Left colon (tissue), 2 donors: Measurements from ENCODE around the gene KCNC3. TPM values are rescaled to one million over a fixed set of nuclear protein-coding genes. Genes with fewer than 3 reads are reported as not detected.

ENCODE experiments used
- ATAC-seq: fragments of 200-7000 bp; cut with Tn5 transposase; one replicate; pipeline ENCODE4 v1.9.1; 2020; ENCODE audit warnings: mild to moderate bottlenecking, moderate library complexity
- DNase-seq, 2 donors: peaks; one replicate each; pipeline ENCODE4 v3.0.0-alpha.2; 2020
- intact Hi-C, 2 donors: fragments of 100-400 bp; cut with DNase I in 1 of 2; cut with micrococcal nuclease in 1 of 2; formaldehyde crosslinking; loops; one replicate each; pipeline versions ENCODE4 v1.11.2 to v1.14.0; 2022; cut with DNase I, micrococcal nuclease
- long read RNA-seq: library from polyadenylated mRNA; unstranded; transcript quantifications from one replicate; pipeline ENCODE4 v2.0.0, GENCODE V29; 2021
- total RNA-seq, 2 donors: library from RNA; stranded (reverse); fragmentation: NEBNext Ultra II Directional; extraction: Animal tissue kit (Norgen Biotek cat#: 25700); gene quantifications; one replicate each; pipeline ENCODE4 v1.2.1, GENCODE V29; 2021
- donor health status: DM: no; HTN: no; CAD: no.
- donor health status: DM: yes; HTN: yes; CAD: no.

Gene KCNC3
- 1 to 10 TPM in 1 of 2 donors, under 1 TPM in 1; 0.76 to 1.3 TPM for total RNA-seq
- long read RNA-seq: 0 reads

DNA sequence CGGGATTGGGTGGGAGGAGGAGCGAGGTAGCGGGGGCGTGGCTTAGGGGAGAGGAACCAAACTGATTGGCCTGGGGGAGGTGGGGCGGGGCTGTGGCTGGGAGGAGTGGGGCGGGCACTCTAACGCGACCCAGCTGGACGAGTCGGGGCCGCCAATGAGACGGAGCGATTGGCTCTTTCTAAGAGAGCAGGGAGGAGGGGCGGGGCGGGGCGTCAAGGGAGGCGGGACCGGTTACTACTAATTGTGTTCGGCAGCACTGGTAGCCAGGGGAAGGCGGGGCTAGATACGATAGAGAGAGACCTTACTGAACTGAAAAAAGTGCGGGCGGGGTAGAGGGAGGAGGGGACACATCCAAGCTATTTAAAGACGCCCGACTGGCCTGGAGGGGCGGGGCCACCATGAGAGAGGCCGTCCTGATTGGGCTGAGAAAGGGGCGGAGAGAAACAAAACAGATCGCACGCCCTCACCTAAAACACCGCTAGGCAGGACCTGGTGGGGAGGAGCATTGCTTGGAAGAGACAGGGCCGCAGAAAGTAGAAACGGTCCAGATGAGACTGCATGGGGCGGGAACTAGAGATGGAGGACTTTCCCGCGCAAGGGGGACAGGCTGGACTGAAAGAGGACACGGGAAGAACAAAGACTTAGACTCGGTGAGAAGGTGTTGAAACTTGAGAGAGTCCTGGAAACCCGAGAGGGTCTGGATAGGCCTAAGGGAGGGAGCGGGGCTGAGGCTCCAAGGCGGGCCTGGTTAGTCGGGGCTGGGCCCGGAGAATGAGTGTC is at the start of gene KCNC3:
KCNC3 (minus strand) TSS at position 232 of the 780 bp plus-strand sequence. CDS start 295 bp downstream, outside the sequence.
- ATAC-seq (peak; percentile 75), DNase-seq (peak; percentile 99 to 100)

DNA sequence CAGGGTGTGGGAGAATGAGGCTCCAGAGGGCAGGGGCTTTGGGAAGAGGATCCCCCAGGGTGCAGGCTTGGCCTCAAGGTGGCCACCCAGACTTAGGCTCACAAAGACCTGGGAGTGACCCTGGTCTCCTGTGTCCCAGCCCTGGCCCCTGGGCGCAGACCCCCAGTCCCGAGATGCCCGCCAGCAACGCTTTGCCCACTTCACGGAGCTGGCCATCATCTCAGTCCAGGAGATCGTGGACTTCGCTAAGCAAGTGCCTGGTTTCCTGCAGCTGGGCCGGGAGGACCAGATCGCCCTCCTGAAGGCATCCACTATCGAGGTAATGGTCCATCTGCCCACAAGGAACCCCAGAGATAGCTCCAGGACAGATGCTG is 49.7 kb upstream of the KCNC3 start:
- ATAC-seq (no peak), DNase-seq (no peak)
- intact Hi-C loops: no loop called here

More for the DNA sequence above, at the start of gene KCNC3:
- intact Hi-C loops: no loop called here

DNA sequence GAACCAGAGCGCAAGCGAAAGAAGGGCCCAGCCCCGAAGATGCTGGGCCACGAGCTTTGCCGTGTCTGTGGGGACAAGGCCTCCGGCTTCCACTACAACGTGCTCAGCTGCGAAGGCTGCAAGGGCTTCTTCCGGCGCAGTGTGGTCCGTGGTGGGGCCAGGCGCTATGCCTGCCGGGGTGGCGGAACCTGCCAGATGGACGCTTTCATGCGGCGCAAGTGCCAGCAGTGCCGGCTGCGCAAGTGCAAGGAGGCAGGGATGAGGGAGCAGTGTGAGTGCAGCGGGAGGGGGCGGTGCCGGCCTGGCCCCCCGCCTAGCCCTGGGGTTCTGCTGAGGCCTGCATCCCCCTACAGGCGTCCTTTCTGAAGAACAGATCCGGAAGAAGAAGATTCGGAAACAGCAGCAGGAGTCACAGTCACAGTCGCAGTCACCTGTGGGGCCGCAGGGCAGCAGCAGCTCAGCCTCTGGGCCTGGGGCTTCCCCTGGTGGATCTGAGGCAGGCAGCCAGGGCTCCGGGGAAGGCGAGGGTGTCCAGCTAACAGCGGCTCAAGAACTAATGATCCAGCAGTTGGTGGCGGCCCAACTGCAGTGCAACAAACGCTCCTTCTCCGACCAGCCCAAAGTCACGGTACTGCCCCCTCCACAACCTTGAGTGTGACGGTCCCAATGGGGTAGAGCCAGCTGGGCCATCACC is 49.1 kb upstream of the KCNC3 start:
- intact Hi-C loops: no loop called here
- ATAC-seq (no peak), DNase-seq (no peak)

DNA sequence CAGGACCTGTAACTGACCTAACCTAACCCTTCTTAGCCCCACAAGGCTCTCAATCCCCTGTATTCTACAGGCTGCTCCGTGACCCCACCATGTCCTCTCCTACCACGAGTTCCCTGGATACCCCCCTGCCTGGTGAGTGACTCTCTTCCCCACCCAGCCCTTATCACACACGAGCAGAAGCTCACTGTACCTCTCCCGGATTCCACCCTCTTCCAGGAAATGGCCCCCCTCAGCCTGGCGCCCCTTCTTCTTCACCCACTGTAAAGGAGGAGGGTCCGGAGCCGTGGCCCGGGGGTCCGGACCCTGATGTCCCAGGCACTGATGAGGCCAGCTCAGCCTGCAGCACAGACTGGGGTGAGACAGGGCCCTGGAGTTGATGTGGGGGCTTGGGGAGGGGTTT is 48.3 kb upstream of the KCNC3 start:
- ATAC-seq: no peak
- intact Hi-C loops: no loop called here
- DNase-seq: no peak

DNA sequence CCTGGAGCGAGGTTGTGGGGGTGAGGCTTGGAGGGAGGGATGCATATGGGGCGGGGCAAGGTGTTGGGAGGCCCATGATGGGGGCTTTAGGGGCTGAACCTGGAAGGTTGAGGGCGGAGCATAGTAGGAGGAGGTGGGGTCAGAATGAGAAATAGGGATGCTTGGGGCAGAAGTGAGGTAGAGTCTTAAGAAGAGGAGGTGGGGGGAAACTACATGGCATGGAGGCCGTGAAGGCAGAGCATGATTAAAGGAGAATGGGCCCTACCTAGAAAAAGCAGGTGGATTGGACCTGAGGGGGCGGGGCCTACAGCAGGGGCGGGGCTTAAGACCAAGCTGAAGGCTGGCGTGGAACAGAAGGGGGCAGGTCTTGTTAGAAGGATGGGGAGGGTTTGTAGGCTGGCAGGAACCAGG is 47.9 kb upstream of the KCNC3 start:
- intact Hi-C loops: no loop called here
- peak; percentile 57 to 72 for DNase-seq
- ATAC-seq: peak; percentile 12

DNA sequence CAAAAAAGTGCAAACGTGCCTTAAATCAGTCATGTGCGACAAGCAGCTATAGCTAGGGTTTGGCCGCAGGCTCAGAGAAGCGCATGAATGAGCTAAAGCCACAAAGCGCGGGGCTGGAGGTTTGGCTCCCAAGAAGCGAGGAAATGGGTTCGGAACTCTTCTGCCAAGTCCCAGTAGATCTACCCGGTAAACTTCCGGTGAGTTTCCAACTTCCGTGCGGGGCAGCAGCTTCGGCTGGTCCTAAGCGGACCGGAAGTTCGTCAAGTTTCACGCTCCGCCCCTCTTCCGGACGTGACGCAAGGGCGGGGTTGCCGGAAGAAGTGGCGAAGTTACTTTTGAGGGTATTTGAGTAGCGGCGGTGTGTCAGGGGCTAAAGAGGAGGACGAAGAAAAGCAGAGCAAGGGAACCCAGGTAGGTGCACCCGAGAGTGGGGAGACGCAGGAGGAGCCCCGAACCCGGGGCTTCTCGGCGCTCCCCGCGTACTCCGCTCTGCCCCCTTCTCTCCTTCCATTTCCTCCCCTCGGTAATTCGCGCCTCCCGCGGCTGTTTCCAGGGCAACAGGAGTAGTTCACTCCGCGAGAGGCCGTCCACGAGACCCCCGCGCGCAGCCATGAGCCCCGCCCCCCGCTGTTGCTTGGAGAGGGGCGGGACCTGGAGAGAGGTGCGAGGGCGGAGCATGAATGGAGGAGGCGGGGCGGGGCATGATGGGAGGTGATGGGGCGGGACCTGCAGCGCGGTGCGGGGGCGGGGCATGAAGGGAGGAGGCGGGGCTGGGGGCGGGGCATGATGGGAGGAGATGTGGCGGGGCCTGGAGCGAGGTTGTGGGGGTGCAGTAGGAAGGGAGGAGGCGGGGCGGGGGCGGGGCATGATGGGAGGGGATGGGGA is 47.2 kb upstream of the KCNC3 start, which contains the start of gene NR1H2:
NR1H2 (plus strand) TSS at position 292 of the 885 bp plus-strand sequence. CDS start 1,149 bp downstream, outside the sequence.
- peak; percentile 96 to 97 for DNase-seq
- ATAC-seq: peak; percentile 94
- intact Hi-C loops: no loop called here

DNA sequence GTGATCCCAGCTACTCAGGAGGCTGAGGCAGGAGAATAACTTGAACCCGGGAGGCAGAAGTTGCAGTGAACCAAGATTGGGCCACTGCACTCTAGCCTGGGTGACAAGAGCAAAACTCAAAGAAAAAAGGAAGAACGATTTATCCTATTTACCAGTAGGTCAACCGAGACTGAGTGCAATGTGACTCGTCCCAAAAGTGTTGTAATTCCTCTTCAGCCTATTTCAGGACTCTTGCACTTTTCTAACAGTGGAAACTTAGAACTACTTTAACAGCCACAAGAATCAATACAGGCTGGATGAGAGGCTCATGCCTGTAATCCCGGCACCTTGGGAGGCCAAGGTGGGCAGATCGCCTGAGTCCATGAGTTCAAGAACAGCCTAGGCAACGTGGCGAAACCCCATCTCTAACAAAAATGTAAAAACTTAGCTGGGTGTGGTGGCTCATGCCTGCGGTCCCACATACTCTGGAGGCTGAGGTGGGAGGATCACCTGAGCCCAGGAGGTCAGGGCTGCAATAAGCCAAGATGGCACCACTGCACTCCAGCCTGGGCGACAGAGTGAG is 42.8 kb upstream of the KCNC3 start:
- ATAC-seq (no peak), DNase-seq (no peak)
- intact Hi-C loops: no loop called here

DNA sequence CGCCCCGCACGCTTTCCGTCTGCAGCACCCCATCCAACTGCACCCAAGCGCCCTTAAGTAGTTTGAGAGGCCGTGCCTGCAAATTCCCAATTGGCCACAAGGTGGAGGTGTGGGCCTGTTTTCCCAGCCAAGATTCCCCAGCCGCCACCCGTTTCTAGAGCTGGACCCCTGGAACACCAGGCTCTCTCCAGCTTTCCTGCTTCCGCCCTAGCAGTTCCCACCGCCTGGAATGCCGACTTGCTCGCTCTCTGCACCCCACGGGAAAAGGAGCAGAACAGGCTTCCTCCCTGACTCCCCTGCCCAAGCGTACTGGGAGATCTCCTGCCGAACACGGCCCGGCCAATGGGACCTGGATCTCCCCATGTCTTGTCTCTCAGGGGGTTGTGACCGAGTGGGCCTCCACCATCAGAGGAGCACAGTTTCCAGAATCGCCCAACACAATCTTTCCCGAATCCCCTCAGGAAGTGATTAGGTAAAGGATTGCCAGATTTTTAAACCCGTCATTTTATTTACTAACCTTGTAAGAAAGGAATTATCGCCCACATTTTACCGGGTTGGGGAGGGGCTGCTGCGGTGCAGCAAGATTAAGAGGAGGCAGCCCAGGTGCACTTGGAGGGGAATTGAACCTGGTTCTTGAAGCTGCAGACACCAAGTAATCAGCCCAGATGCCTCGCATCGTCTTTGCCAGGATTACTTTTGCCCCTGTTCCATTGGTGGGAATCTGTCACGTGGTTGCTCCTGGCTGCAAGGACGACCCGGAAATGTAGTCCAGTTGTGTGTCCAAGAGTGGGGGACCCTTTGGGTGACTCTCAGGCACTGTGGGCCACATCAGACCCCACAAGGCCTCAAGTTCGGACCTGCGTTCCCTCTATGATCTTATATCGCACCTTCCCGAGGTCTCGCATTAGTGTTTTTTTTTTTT is 39.7 kb upstream of the KCNC3 start:
- intact Hi-C loops: loop anchor here in 1 of 2 donors (10.0 kb wide), 2 partner anchors 46 to 96 kb away; partner anchors contain the start of gene SPIB
- DNase-seq (peak; percentile 88 to 90), ATAC-seq (peak; percentile 96)

DNA sequence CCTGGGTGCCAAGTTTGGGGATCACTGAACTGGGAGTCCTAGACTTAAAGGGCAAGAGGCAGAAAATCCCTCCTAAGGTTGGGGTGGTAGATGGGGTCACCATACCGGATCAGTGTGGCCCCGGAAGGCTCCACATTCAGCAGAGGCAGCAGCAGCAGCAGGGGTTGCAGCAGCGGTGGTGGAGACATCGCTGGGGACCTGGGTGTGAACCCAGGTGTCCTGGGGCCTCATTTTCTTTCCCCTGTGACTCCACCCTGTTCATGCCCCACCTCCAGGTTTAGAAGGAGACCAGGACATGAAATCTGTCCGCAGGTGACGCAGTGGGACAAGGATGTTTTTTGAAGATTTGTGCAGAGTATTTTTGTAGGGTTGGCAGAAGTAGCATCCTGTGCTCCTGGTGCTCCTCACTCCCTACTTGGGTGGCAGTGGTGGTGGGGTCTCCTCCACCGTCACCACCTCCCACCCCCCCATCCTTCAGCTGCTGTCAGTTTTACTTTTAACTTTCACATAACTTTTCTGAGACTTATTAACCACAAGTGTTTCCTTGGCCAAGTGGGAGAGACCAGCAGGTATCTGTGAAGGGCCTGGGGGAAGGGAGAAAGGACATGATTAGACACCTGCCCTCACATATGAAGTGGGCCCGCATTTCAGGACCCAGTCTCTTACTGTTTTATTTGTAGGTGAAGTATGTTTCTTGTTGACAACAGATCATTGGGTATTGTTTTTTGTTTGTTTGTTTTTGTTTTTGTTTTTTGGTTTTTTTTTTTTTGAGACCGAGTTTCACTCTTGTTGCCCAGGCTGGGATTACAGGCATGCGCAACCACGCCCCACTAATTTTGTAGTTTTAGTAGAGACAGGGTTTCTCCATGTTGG is 36.5 kb upstream of the KCNC3 start, which contains the start of gene NAPSA:
NAPSA (minus strand) TSS at position 206 of the 873 bp plus-strand sequence; CDS start at position 188, 18 bp downstream.
- intact Hi-C loops: loop anchor here in 1 of 2 donors (10.0 kb wide), 2 partner anchors 49 to 99 kb away; partner anchors contain the start of gene SPIB
- no peak for DNase-seq
- ATAC-seq: no peak

DNA sequence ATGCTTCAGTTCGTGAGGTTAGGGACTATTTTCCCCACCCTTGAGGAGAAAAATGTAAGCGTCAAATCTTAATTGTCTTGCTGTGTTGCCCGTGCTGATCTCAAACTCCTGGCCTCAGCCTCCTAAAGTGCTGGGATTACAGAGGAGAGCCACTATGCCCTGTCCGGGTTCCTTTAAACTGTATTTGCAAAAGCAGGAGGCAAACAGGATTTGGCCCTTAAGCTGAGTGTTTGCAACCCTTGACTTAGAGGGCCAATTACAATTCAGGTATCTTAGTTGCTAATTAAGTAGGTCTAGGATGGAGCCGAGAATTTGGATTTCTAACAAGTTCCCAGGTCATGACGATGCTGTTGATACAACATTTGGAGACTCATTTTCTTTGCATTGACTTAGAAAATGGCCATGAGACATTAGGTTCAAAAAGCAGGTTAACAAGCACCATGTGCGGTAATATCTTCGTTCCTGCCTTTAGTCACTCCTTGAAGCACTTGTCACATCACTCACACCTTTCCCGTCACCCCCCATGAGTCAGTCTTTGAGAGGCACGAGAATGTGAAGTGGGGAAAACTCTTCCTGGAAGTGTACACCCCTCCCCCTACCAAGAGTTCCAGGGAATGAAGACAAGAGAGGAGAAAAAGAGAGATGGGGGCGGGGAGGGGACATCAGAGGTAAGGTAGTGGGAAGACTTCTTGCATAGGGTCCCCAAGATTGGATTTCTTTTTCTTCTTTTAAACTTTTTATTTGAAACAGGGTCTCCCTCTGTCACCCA is 33.7 kb upstream of the KCNC3 start:
- intact Hi-C loops: loop anchor here in 1 of 2 donors (10.0 kb wide), 2 partner anchors 52 to 102 kb away; partner anchors contain the start of gene SPIB
- DNase-seq: no peak
- ATAC-seq: no peak

DNA sequence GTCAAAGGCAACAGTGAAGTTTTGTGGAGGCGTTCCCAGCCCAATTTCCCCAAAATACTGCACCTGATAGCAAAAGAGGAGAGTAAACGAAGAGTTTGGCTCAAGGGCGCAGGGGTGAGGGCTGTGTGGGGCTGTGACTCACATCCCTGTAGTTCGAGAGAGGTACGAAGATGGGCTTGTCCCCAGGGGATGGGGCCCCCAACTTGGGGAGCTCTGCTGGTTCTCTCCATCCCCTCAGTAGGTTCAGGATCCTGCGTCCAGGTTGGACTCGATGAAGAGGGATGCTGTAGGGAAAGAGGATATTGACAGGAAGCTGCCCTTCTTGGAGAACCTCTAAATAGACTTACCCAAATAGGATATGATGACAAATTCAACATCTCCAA is 32.8 kb upstream of the KCNC3 start:
- no peak for DNase-seq
- no peak for ATAC-seq
- intact Hi-C loops: loop anchor here in 1 of 2 donors (10.0 kb wide), 2 partner anchors 53 to 103 kb away; partner anchors contain the start of gene SPIB

DNA sequence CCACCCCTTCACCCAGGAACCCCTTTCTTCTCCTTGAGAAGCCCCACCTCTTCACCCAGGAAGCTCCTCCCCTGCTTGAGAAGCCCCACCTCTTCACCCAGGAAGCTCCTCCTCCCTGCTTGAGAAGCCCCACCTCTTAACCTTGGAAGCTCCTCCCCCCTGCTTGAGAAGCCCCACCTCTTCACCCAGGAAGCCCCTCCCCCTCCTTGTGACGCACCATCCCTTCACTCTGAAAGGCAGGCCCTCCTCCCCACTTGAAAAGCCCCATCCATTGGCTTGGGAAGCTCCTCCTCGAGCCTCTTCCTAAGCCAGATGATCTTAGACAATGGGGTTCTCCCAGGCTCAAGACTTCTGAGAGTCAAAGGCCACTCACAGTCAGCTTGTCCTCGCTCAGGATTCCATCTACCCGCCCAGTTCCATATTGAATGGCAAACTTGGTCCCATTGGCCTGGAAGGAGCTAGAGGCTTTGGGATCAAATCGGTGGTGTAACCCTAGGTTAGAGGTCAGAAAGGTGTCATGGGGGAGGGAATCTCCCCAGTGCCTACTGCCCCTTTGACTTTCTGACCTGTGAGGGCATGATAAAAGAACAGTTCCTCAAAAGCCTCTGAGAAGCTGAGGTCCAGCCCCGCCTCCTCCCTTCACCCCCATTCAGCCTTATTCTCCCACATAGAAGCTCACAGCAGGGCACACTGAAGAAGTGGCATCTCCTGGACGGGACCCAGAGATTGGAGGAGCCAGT is 32.3 kb upstream of the KCNC3 start:
- ATAC-seq: no peak

DNA sequence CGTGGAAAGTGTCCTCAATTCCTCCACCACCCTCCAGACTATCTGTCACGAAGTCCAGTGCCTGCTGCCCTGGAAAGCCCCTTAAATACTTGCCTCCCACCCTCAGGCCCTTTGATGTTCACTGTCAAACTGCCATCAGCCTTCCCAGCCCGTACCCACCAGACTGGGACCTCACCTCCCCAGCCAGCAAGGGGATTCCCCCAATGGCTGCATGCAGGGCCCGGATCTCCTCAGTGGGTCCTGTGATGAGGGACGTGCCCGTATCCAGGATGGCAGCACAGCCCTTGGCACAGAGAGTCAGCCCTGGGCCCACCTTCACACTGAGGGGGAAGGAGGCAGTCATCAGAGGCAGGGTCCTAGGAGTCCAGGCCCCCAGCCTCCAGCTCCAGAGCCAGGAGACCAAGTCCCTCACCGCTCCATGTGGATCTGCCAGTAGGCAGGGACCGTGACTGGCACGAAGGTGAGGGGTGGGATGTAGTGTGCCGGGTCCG is 30.2 kb upstream of the KCNC3 start:
- intact Hi-C loops: no loop called here
- DNase-seq (no peak), ATAC-seq (no peak)

More for the DNA sequence above, 32.3 kb upstream of the KCNC3 start:
- no peak for DNase-seq
- intact Hi-C loops: loop anchor here in 1 of 2 donors (10.0 kb wide), 2 partner anchors 53 to 103 kb away; partner anchors contain the start of gene SPIB

DNA sequence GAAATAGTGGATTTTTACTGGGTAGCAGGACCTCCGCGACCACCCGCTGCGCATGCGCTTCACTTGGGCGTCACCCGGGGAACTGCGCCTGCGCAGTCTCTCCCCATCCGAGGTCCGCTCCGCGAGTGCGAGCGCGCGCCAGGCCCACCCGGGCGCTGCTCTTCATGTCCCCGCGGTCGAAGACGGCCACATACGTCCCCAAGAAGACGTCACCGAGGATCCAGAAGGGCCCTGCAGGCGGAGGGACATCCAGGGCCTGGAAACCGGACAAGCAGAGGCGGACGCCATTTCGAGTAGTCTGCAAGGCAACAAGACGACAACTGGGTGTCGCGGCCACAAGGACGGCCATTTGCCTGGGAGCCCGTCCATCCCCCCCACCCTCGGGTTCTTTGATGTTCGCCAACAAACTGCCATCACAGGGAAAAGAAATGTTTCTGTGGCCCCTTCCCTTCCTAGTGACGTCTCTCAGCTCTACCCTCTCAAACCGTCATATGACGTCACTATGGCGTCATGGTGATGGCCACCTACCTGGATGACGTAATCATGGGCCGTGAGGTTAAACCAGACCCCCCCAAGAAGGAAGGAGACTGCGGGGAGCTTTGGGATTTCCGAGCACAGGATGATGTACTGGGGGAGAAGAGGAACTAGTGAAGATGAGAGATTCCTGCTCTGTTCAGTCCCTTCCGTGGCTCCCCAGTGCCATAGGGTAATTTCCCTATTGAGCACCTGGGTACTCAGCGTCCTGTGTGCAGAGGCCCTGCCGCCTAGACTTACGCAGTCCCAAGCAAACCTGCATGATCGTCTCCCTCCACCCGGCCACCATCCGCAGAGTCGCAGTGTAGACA is 29.5 kb upstream of the KCNC3 start:
- DNase-seq (peak in 1 of 2 donors; percentile 81), ATAC-seq (peak; percentile 54)
- intact Hi-C loops: no loop called here
